ENCODE measurements around the gene EMILIN1.

DNA sequence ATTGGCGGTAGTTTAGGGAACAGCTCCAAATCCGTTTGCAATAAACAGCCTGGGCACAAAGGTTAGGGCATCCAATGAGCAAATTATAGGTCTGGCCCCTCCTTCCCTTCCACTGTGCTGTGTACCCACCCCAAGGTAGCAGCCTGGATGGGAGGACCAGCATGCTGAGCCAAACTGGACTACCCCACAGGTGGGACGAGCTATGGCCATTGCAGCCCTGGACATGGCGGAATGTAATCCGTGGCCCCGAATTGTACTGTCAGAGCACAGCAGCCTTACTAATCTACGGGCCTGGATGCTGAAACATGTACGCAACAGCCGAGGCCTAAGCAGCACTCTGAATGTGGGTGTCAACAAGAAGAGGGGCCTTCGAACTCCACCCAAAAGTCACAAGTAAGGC lies 20.2 kb upstream of the EMILIN1 start:
- TF ChIP-seq MXI1 (IDR thresholded peaks at IDR 0.05; ENCODE audit: low read depth, low read length) (no peak), BHLHE40 (IDR thresholded peaks at IDR 0.05; ENCODE audit: borderline replicate concordance in 1 of 2, low read depth in 2 of 2, low read length in 1 of 2) (no peak), TAF1 (IDR thresholded peaks at IDR 0.05; ENCODE audit: borderline replicate concordance, low read depth, low read length) (no peak)
- TF ChIP-seq, protein P1, sequence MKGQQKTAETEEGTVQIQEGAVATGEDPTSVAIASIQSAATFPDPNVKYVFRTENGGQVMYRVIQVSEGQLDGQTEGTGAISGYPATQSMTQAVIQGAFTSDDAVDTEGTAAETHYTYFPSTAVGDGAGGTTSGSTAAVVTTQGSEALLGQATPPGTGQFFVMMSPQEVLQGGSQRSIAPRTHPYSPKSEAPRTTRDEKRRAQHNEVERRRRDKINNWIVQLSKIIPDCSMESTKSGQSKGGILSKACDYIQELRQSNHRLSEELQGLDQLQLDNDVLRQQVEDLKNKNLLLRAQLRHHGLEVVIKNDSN (IDR thresholded peaks at IDR 0.05; ENCODE audit: borderline replicate concordance, extremely low read length, insufficient read depth, low read depth, low read length), result no peak
- TF ChIP-seq, protein P2, sequence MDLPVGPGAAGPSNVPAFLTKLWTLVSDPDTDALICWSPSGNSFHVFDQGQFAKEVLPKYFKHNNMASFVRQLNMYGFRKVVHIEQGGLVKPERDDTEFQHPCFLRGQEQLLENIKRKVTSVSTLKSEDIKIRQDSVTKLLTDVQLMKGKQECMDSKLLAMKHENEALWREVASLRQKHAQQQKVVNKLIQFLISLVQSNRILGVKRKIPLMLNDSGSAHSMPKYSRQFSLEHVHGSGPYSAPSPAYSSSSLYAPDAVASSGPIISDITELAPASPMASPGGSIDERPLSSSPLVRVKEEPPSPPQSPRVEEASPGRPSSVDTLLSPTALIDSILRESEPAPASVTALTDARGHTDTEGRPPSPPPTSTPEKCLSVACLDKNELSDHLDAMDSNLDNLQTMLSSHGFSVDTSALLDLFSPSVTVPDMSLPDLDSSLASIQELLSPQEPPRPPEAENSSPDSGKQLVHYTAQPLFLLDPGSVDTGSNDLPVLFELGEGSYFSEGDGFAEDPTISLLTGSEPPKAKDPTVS (IDR thresholded peaks at IDR 0.05; ENCODE audit: low read depth, low read length), result no peak
- TF ChIP-seq, protein P3, sequence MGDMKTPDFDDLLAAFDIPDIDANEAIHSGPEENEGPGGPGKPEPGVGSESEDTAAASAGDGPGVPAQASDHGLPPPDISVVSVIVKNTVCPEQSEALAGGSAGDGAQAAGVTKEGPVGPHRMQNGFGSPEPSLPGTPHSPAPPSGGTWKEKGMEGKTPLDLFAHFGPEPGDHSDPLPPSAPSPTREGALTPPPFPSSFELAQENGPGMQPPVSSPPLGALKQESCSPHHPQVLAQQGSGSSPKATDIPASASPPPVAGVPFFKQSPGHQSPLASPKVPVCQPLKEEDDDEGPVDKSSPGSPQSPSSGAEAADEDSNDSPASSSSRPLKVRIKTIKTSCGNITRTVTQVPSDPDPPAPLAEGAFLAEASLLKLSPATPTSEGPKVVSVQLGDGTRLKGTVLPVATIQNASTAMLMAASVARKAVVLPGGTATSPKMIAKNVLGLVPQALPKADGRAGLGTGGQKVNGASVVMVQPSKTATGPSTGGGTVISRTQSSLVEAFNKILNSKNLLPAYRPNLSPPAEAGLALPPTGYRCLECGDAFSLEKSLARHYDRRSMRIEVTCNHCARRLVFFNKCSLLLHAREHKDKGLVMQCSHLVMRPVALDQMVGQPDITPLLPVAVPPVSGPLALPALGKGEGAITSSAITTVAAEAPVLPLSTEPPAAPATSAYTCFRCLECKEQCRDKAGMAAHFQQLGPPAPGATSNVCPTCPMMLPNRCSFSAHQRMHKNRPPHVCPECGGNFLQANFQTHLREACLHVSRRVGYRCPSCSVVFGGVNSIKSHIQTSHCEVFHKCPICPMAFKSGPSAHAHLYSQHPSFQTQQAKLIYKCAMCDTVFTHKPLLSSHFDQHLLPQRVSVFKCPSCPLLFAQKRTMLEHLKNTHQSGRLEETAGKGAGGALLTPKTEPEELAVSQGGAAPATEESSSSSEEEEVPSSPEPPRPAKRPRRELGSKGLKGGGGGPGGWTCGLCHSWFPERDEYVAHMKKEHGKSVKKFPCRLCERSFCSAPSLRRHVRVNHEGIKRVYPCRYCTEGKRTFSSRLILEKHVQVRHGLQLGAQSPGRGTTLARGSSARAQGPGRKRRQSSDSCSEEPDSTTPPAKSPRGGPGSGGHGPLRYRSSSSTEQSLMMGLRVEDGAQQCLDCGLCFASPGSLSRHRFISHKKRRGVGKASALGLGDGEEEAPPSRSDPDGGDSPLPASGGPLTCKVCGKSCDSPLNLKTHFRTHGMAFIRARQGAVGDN (IDR thresholded peaks at IDR 0.05), result no peak
- TF ChIP-seq, protein P4, sequence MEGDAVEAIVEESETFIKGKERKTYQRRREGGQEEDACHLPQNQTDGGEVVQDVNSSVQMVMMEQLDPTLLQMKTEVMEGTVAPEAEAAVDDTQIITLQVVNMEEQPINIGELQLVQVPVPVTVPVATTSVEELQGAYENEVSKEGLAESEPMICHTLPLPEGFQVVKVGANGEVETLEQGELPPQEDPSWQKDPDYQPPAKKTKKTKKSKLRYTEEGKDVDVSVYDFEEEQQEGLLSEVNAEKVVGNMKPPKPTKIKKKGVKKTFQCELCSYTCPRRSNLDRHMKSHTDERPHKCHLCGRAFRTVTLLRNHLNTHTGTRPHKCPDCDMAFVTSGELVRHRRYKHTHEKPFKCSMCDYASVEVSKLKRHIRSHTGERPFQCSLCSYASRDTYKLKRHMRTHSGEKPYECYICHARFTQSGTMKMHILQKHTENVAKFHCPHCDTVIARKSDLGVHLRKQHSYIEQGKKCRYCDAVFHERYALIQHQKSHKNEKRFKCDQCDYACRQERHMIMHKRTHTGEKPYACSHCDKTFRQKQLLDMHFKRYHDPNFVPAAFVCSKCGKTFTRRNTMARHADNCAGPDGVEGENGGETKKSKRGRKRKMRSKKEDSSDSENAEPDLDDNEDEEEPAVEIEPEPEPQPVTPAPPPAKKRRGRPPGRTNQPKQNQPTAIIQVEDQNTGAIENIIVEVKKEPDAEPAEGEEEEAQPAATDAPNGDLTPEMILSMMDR (IDR thresholded peaks at IDR 0.05 in 2 of 3, conservative IDR thresholded peaks at IDR 0.05 in 1 of 3; ENCODE audit: control insufficient read depth in 2 of 3, extremely low read depth in 1 of 3, insufficient read depth in 1 of 3, low read depth in 3 of 3, low read length in 3 of 3), result no peak

Measured in GM12878 (cell line).